ENCODE results near the gene MINDY4.

- TF ChIP-seq, protein P1, sequence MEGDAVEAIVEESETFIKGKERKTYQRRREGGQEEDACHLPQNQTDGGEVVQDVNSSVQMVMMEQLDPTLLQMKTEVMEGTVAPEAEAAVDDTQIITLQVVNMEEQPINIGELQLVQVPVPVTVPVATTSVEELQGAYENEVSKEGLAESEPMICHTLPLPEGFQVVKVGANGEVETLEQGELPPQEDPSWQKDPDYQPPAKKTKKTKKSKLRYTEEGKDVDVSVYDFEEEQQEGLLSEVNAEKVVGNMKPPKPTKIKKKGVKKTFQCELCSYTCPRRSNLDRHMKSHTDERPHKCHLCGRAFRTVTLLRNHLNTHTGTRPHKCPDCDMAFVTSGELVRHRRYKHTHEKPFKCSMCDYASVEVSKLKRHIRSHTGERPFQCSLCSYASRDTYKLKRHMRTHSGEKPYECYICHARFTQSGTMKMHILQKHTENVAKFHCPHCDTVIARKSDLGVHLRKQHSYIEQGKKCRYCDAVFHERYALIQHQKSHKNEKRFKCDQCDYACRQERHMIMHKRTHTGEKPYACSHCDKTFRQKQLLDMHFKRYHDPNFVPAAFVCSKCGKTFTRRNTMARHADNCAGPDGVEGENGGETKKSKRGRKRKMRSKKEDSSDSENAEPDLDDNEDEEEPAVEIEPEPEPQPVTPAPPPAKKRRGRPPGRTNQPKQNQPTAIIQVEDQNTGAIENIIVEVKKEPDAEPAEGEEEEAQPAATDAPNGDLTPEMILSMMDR (IDR thresholded peaks at IDR 0.05): no peak
- TF ChIP-seq NR3C1 (CRISPR knock-in tag; conservative IDR thresholded peaks at IDR 0.05; ENCODE audit: low read depth) (no peak), AFF4 (CRISPR knock-in tag; IDR thresholded peaks at IDR 0.05; ENCODE audit: borderline replicate concordance) (no peak), ZBTB43 (CRISPR knock-in tag; IDR thresholded peaks at IDR 0.05) (no peak), ATF1 (CRISPR knock-in tag; IDR thresholded peaks at IDR 0.05) (no peak), GTF2I (CRISPR knock-in tag; conservative IDR thresholded peaks at IDR 0.05) (no peak)
These were observed 127.8 kb downstream of the MINDY4 start for GRCh38 chr7:30899066-30899465.

All from WTC11 (cell line).